Vagina (tissue), 2 donors: ENCODE results near the gene CAPN2. TPM values are rescaled to one million over a fixed set of nuclear protein-coding genes. Genes with fewer than 3 reads are reported as not detected.

Experiments
- DNase-seq, 2 donors: peaks; one replicate each; pipeline ENCODE4 v3.0.0-alpha.2; 2017; ENCODE audit errors: extremely low spot score in 2 of 2
- H3K27ac ChIP-seq: fragments of 200-600 bp; sonication (generic); one replicate; pipeline ENCODE4 v1.5.1; 2019
- H3K27me3 ChIP-seq: fragments of 200-600 bp; sonication (generic); one replicate; pipeline ENCODE4 v1.5.1; 2019
- H3K36me3 ChIP-seq, 2 donors: fragments of 200-600 bp; sonication (generic); one replicate each; pipeline ENCODE4 v1.5.1; 2017 to 2019
- H3K4me1 ChIP-seq: fragments of 200-600 bp; sonication (generic); one replicate; pipeline ENCODE4 v1.5.1; 2019
- H3K4me3 ChIP-seq, 2 donors: fragments of 200-600 bp; sonication (generic); 1 replicate in 1 of 2; 2 replicates in 1 of 2; pipeline ENCODE4 v1.5.1; 2016 to 2019
- H3K9me3 ChIP-seq: fragments of 200-600 bp; sonication (generic); one replicate; pipeline ENCODE4 v1.5.1; 2019
- POLR2A ChIP-seq, 2 donors: fragments of 450-650 bp; IDR thresholded peaks; one replicate each; pipeline ENCODE4 v1.6.1; 2017; ENCODE audit warnings: antibody characterized with exemption in 2 of 2, mild to moderate bottlenecking in 2 of 2, moderate library complexity in 2 of 2
- POLR2AphosphoS5 ChIP-seq, 2 donors: sonication (generic); formaldehyde crosslinking; IDR thresholded peaks; one replicate each; pipeline ENCODE4 v1.9.0; 2017; ENCODE audit warnings: antibody characterized with exemption in 2 of 2, mild to moderate bottlenecking in 2 of 2, low read depth in 1 of 2; ENCODE audit not compliant: insufficient read depth in 1 of 2
- intact Hi-C: fragments of 100-400 bp; cut with DNase I; formaldehyde crosslinking; loops from one replicate; pipeline ENCODE4 v1.15.1; 2023
- total RNA-seq: library from RNA; depleted of rRNA; stranded (reverse); fragments of >200 nt; gene quantifications from one replicate; pipeline ENCODE4 v1.2.3, GENCODE V29; 2016
- TF ChIP-seq, protein P1 (sequence below), 3 experiments: fragments of 450-650 bp in 2 of 3; fragments of 200-600 bp in 1 of 3; sonication (generic) in 1 of 3; IDR thresholded peaks; one replicate each; pipeline ENCODE4 v1.5.1; 2017 to 2019; ENCODE audit warnings: antibody characterized with exemption in 3 of 3, mild to moderate bottlenecking in 2 of 3, moderate library complexity in 2 of 3

The CAPN2 gene
- total RNA-seq, 1 donor from 2014 or later = 208 TPM

DNA sequence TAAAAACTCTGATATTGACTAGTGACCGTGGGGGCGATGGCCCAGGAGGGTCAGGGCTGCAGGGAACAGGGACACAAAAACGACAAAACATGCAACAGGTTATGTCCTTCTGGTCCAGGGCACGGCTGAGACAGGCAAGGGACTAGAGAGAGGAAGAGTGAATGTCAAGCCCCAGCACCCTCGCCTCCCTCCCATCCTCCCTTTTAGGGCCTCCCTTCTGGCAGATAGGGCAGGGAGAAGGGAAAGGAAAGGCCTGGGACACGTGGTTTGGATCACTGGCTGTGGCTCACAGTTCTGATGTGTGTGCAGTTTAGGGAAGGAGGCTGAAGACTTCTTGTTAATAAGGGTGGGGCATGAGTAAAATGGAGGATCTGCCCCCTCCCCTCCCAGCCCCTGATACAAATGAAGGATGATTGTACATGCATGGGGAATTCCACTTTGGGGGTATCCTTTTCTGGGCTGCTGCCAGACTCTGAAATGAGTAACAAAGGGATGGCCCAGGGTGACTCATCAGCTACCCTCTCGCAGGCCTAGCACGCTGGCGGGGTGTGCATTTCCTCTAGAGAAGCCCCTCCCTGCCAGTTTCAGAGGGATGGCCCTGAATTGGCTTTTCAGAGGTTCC lies 14.2 kb downstream of the CAPN2 start:
- intact Hi-C loops = no loop called here
- no peak overlapping the region for H3K4me3 ChIP-seq

DNA sequence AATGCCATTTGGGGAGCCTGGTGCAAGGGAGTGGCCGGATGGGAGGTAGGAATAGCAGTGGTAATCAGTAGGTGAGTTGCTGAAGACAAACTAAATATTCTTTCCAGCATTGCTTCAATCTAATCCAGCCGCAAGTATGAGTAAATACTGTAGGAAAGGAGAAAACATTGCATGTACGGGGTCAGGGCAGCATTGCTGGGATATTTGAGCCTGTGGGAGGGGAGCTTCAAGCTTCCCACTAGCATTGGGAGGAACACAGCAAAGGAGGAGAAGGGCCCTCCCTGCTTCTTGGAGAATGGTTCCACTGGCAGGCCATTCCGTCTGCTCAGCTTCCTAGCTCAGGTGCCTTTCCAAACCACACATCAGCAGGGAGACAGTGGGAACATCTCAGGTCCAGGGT lies 15.2 kb downstream of the CAPN2 start:
- peak overlapping the region; percentile 81 for H3K27ac ChIP-seq

More for the DNA sequence above, 14.2 kb downstream of the CAPN2 start:
- Histone ChIP-seq H3K9me3 (no peaks in the 10 kb centered on the region), H3K36me3 (no peaks in the 10 kb centered on the region), H3K27me3 (no peaks in the 10 kb centered on the region), H3K27ac (peak overlapping the region; percentile 81), H3K4me1 (peaks cover 80% of the 10 kb centered on the region)
- TF ChIP-seq, protein P1, sequence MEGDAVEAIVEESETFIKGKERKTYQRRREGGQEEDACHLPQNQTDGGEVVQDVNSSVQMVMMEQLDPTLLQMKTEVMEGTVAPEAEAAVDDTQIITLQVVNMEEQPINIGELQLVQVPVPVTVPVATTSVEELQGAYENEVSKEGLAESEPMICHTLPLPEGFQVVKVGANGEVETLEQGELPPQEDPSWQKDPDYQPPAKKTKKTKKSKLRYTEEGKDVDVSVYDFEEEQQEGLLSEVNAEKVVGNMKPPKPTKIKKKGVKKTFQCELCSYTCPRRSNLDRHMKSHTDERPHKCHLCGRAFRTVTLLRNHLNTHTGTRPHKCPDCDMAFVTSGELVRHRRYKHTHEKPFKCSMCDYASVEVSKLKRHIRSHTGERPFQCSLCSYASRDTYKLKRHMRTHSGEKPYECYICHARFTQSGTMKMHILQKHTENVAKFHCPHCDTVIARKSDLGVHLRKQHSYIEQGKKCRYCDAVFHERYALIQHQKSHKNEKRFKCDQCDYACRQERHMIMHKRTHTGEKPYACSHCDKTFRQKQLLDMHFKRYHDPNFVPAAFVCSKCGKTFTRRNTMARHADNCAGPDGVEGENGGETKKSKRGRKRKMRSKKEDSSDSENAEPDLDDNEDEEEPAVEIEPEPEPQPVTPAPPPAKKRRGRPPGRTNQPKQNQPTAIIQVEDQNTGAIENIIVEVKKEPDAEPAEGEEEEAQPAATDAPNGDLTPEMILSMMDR (IDR thresholded peaks at IDR 0.05) = no peak
- TF ChIP-seq POLR2AphosphoS5 (IDR thresholded peaks at IDR 0.05; ENCODE audit: insufficient read depth in 1 of 2, low read depth in 1 of 2) = peak; percentile 42 to 59
- DNase-seq = no peak

DNA sequence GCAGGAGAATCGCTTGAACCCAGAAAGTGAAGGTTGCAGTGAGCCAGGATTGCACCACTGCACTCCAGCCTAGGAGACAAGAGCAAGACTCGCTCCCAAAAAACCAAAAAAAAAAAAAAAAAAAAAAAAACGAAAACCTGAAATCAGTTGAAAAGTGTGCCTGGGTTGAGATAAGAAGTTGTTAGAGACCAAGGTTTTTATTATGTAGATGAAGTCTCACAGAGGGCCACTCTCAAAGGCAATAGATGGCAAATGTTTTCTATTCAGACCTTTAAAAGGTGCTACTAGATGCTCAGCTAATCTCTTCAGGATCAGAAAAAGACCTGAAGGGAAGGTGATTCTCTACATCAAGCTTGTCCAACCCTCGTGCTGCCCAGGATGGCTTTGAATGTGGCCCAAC lies 17.6 kb downstream of the CAPN2 start:
- no peaks in the 10 kb centered on the region for H3K9me3 ChIP-seq
- no peaks in the 10 kb centered on the region for H3K27me3 ChIP-seq
- peaks cover 82% of the 10 kb centered on the region for H3K4me1 ChIP-seq
- no peak overlapping the region for H3K4me3 ChIP-seq
- no peaks in the 10 kb centered on the region for H3K36me3 ChIP-seq
- intact Hi-C loops = no loop called here
- peak overlapping the region; percentile 76 for H3K27ac ChIP-seq
- no peak for TF ChIP-seq POLR2AphosphoS5 (IDR thresholded peaks at IDR 0.05; ENCODE audit: insufficient read depth in 1 of 2, low read depth in 1 of 2)
- TF ChIP-seq, protein P1 (IDR thresholded peaks at IDR 0.05) = no peak
- no peak for TF ChIP-seq POLR2A (IDR thresholded peaks at IDR 0.05)
- DNase-seq = no peak

More for the DNA sequence above, 15.2 kb downstream of the CAPN2 start:
- no peak overlapping the region for H3K4me3 ChIP-seq
- TF ChIP-seq, protein P1 (IDR thresholded peaks at IDR 0.05) = no peak
- TF ChIP-seq POLR2A (IDR thresholded peaks at IDR 0.05) = no peak
- TF ChIP-seq POLR2AphosphoS5 (IDR thresholded peaks at IDR 0.05; ENCODE audit: insufficient read depth in 1 of 2, low read depth in 1 of 2) = no peak
- H3K36me3 ChIP-seq = no peaks in the 10 kb centered on the region
- peaks cover 80% of the 10 kb centered on the region for H3K4me1 ChIP-seq
- H3K27me3 ChIP-seq = no peaks in the 10 kb centered on the region
- DNase-seq = no peak
- H3K9me3 ChIP-seq = no peaks in the 10 kb centered on the region
- intact Hi-C loops = no loop called here

DNA sequence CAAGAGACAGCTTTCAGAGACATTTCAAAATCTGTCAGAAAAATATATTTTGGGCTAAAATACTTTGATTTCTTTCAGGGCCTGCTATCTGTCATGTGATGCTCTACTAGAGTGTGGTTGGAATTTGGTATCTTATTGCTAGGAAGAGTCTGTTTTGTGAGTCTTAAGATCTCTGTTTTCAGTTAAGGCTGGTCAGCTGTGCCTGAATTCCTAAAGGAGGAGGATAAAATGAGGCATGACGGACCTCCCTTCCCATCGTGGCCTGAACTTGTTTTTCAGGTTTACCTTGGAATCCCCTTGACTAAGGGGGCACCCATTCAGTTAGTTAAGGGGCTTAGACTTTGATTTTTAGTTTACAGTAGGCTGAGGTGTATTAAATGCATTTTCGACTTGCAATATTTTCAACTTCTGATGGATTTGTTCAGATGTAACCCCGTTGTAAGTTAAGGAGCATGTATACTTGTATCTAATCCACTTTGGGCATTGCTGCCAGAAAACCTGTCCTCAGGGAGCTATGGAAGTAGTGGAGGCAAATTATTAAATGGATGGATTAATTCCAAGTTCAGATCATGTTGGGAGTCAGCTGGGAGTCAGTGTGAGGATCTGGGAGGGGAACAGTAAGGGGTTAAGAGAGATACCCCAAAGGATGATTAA lies 18.3 kb downstream of the CAPN2 start:
- Histone ChIP-seq H3K36me3 (no peaks in the 10 kb centered on the region), H3K27me3 (no peaks in the 10 kb centered on the region), H3K27ac (peak overlapping the region; percentile 76), H3K9me3 (no peaks in the 10 kb centered on the region), H3K4me1 (peaks cover 76% of the 10 kb centered on the region), H3K4me3 (no peak overlapping the region)
- intact Hi-C loops = no loop called here
- TF ChIP-seq POLR2AphosphoS5 (IDR thresholded peaks at IDR 0.05; ENCODE audit: insufficient read depth in 1 of 2, low read depth in 1 of 2) (no peak), POLR2A (IDR thresholded peaks at IDR 0.05) (no peak)
- TF ChIP-seq, protein P1 (IDR thresholded peaks at IDR 0.05) = no peak
- DNase-seq = no peak
